Loucy (cell line): Measurements from ENCODE around the gene PPP2R5B.

Source experiments
- H2AFZ ChIP-seq: fragments of 200-600 bp; sonication (generic); 2 replicates; pipeline ENCODE4 v1.6.0; 2016; ENCODE audit warnings: antibody characterized with exemption, mild to moderate bottlenecking, low read length, moderate library complexity
- H3F3A ChIP-seq: fragments of 200-600 bp; 2 replicates; pipeline ENCODE4 v1.6.0; 2016; ENCODE audit warnings: antibody characterized with exemption, low read depth, mild to moderate bottlenecking
- H3K27me3 ChIP-seq: fragments of 200-600 bp; sonication (generic); 2 replicates; pipeline ENCODE4 v1.6.1; 2014; ENCODE audit warnings: low read length, mild to moderate bottlenecking; ENCODE audit not compliant: insufficient read depth, poor library complexity, severe bottlenecking
- H3K36me3 ChIP-seq: fragments of 200-600 bp; sonication (generic); 2 replicates; pipeline ENCODE4 v1.6.1; 2016; ENCODE audit warnings: low read length; ENCODE audit not compliant: insufficient read depth
- H3K4me1 ChIP-seq: fragments of 200-600 bp; sonication (generic); 2 replicates; pipeline ENCODE4 v1.5.1; 2014; ENCODE audit warnings: low read length, mild to moderate bottlenecking; ENCODE audit not compliant: insufficient read depth, poor library complexity, severe bottlenecking
- H3K4me2 ChIP-seq: fragments of 200-600 bp; sonication (generic); 2 replicates; pipeline ENCODE4 v1.6.0; 2014; ENCODE audit warnings: antibody characterized with exemption, low read length, low read depth, mild to moderate bottlenecking; ENCODE audit not compliant: poor library complexity, severe bottlenecking
- H3K4me3 ChIP-seq: fragments of 200-600 bp; sonication (generic); 2 replicates; pipeline ENCODE4 v1.5.1; 2014; ENCODE audit warnings: low read length, mild to moderate bottlenecking, mixed read lengths; ENCODE audit not compliant: poor library complexity, severe bottlenecking
- H3K79me2 ChIP-seq: fragments of 200-600 bp; sonication (generic); 2 replicates; pipeline ENCODE4 v1.6.1; 2014; ENCODE audit warnings: low read length; ENCODE audit not compliant: insufficient read depth
- H3K9ac ChIP-seq: fragments of 200-600 bp; sonication (generic); 2 replicates; pipeline ENCODE4 v1.6.0; 2014; ENCODE audit warnings: mild to moderate bottlenecking, low read depth, low read length, moderate library complexity; ENCODE audit not compliant: poor library complexity, severe bottlenecking
- H3K9me2 ChIP-seq: fragments of 200-600 bp; sonication (generic); replicated peaks from 2 replicates; pipeline ENCODE4 v1.6.1; 2016; ENCODE audit warnings: low read depth, low read length, mixed read lengths
- H3K9me3 ChIP-seq: fragments of 200-600 bp; sonication (generic); 2 replicates; pipeline ENCODE4 v1.6.1; 2014; ENCODE audit warnings: mild to moderate bottlenecking, antibody characterized with exemption, low read length, low read depth; ENCODE audit not compliant: insufficient read depth
- H4K20me1 ChIP-seq: fragments of 200-600 bp; sonication (generic); 2 replicates; pipeline ENCODE4 v1.6.0; 2014; ENCODE audit warnings: antibody characterized with exemption, low read length, mild to moderate bottlenecking; ENCODE audit not compliant: insufficient read depth, poor library complexity, severe bottlenecking
- EZH2phosphoT487 ChIP-seq: fragments of 200-600 bp; IDR thresholded peaks from 2 replicates; pipeline ENCODE4 v1.6.1; 2018; ENCODE audit warnings: antibody characterized with exemption, mild to moderate bottlenecking, moderate library complexity, borderline replicate concordance
- TF ChIP-seq, protein P1 (sequence below): fragments of 200-600 bp; sonication (generic); conservative IDR thresholded peaks from 2 replicates; pipeline ENCODE4 v1.5.1; 2014; ENCODE audit warnings: mild to moderate bottlenecking, antibody characterized with exemption, low read length

Gene PPP2R5B

DNA sequence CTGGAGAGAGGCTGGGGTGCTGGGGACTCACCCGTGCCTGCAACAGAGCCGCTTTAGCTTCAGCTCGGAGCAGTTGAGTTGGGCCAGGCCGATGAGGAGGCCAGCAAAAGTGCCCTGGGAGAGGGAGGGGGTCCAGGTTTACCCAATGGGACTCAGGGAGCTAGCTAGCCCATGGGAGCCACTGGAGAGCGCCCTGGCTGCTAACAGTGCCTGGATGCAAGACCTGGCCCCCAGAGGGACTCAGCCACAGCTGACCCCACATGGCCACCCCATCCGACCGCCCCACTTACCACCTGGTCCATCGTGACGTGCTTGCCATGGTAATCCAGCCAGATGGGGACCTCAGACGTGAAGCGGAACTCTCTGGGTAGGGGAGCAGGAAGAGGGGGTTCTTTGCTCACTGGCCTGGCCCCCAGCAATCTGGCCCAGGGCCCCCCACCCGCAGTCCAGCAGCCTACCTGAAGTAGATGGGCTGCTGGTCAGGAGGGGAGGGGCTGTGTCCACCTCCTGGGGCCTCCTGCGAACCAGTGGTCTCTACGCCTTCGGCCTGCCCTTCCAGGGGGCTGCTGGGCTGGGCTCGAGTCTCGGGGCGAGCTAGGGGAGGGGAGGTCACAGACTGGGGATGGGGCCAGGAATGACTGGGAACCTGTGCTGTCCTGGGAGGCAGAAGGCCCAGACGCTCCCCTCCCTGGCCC is 27.0 kb upstream of the PPP2R5B start:
- no peak overlapping the region for H3K4me2 ChIP-seq
- no peaks in the 10 kb centered on the region for H3K9me2 ChIP-seq
- H3K36me3 ChIP-seq, result no peaks in the 10 kb centered on the region; the same call in 1 of the 2 replicates
- H3K9ac ChIP-seq, result no peak overlapping the region
- no peaks in the 10 kb centered on the region for H3F3A ChIP-seq
- H2AFZ ChIP-seq, result no peak overlapping the region
- H3K27me3 ChIP-seq, result no peaks in the 10 kb centered on the region
- TF ChIP-seq, protein P1, sequence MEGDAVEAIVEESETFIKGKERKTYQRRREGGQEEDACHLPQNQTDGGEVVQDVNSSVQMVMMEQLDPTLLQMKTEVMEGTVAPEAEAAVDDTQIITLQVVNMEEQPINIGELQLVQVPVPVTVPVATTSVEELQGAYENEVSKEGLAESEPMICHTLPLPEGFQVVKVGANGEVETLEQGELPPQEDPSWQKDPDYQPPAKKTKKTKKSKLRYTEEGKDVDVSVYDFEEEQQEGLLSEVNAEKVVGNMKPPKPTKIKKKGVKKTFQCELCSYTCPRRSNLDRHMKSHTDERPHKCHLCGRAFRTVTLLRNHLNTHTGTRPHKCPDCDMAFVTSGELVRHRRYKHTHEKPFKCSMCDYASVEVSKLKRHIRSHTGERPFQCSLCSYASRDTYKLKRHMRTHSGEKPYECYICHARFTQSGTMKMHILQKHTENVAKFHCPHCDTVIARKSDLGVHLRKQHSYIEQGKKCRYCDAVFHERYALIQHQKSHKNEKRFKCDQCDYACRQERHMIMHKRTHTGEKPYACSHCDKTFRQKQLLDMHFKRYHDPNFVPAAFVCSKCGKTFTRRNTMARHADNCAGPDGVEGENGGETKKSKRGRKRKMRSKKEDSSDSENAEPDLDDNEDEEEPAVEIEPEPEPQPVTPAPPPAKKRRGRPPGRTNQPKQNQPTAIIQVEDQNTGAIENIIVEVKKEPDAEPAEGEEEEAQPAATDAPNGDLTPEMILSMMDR, result no peak
- TF ChIP-seq EZH2phosphoT487, result no peak
- no peaks in the 10 kb centered on the region for H4K20me1 ChIP-seq
- no peak overlapping the region for H3K4me3 ChIP-seq
- H3K9me3 ChIP-seq, result no peaks in the 10 kb centered on the region
- no peaks in the 10 kb centered on the region for H3K79me2 ChIP-seq
- H3K4me1 ChIP-seq, result no peaks in the 10 kb centered on the region

DNA sequence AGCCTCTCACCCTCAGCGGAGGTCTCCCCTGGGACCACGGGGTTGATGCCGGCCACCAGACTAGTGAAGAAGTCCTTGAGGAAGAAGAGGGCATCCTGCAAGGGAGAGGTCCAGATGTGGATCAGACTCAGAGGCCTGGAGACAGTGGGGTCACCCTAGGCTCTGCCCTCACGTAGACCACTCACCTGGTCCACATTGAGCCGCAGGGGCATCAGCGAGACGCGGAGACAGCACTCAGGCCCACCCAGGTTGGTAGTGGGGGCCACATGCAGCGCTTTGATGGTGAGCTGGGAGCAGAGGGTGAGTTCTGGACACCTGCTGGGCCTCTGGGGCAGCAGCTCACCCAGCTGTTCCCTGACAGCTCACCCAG is 26.4 kb upstream of the PPP2R5B start:
- H3K9me2 ChIP-seq, result no peaks in the 10 kb centered on the region
- no peak overlapping the region for H3K4me3 ChIP-seq
- no peaks in the 10 kb centered on the region; the same call in 1 of the 2 replicates for H3K36me3 ChIP-seq
- H3K4me2 ChIP-seq, result no peak overlapping the region
- TF ChIP-seq EZH2phosphoT487, result no peak
- TF ChIP-seq, protein P1, result no peak
- H3K79me2 ChIP-seq, result no peaks in the 10 kb centered on the region
- no peaks in the 10 kb centered on the region for H4K20me1 ChIP-seq
- no peaks in the 10 kb centered on the region for H3K27me3 ChIP-seq
- no peaks in the 10 kb centered on the region for H3K4me1 ChIP-seq
- no peaks in the 10 kb centered on the region for H3K9me3 ChIP-seq
- no peak overlapping the region for H3K9ac ChIP-seq
- H2AFZ ChIP-seq, result no peak overlapping the region
- no peaks in the 10 kb centered on the region for H3F3A ChIP-seq

- H3K27me3 ChIP-seq, result no peaks in the 10 kb centered on the region
- H3K4me1 ChIP-seq, result no peaks in the 10 kb centered on the region
- H3K9ac ChIP-seq, result no peak overlapping the region
- no peak overlapping the region for H3K4me2 ChIP-seq
- no peaks in the 10 kb centered on the region for H4K20me1 ChIP-seq
- TF ChIP-seq, protein P1, result no peak
- TF ChIP-seq EZH2phosphoT487, result no peak
- no peak overlapping the region for H3K4me3 ChIP-seq
- no peaks in the 10 kb centered on the region for H3K9me3 ChIP-seq
- H3K9me2 ChIP-seq, result no peaks in the 10 kb centered on the region
- H3F3A ChIP-seq, result no peaks in the 10 kb centered on the region
- no peak overlapping the region for H2AFZ ChIP-seq
- no peaks in the 10 kb centered on the region for H3K79me2 ChIP-seq
- no peaks in the 10 kb centered on the region; the same call in 1 of the 2 replicates for H3K36me3 ChIP-seq
These were observed 25.9 kb upstream of the PPP2R5B start for GRCh38 chr11:64898541-64898940.
